T-cell (primary cell): Measurements from ENCODE around the gene YAF2. TPM values are rescaled to one million over a fixed set of nuclear protein-coding genes. Genes with fewer than 3 reads are reported as not detected.

Experiments
- ATAC-seq, 4 experiments: fragments of 200-7000 bp in 3 of 4; fragments of 150-1000 bp in 1 of 4; cut with Tn5 transposase; replicated peaks in 1 of 4; 1 replicate in 3 of 4; 2 replicates in 1 of 4; pipeline ENCODE4 v1.10.0; 2021; ENCODE audit warnings: moderate library complexity in 3 of 4, mild to moderate bottlenecking in 2 of 4, moderate number of reproducible peaks in 1 of 4
- CTCF ChIA-PET, 2 donors: fragments of 300-600 bp; sonication (Branson Sonifier 250); formaldehyde crosslinking; loops; one replicate each; lab custom pipeline; 2022; ENCODE audit warnings: antibody characterized with exemption in 2 of 2; lab: Charles Lee
- POLR2A ChIA-PET, 2 donors: fragments of 300-600 bp; sonication (Branson Sonifier 250); formaldehyde crosslinking; loops; one replicate each; lab custom pipeline; 2022; ENCODE audit warnings: antibody characterized with exemption in 2 of 2; lab: Charles Lee
- DNase-seq, 35 experiments: peaks; one replicate each; pipeline versions ENCODE4 v3.0.0 to v3.0.0-alpha.2; 2013 to 2023
- H3K27ac ChIP-seq: one replicate; pipeline ENCODE4 v1.5.1; 2013; ENCODE audit warnings: low read length
- H3K27me3 ChIP-seq, 2 experiments: replicated peaks in 1 of 2; 1 replicate in 1 of 2; 2 replicates in 1 of 2; pipeline versions ENCODE4 v1.6.1 to v1.7.0; 2013; ENCODE audit warnings: low read length in 1 of 2, mixed read lengths in 1 of 2; ENCODE audit not compliant: control insufficient read depth in 2 of 2, insufficient read depth in 2 of 2; ENCODE audit errors: extremely low read depth in 1 of 2
- H3K36me3 ChIP-seq, 2 donors: 1 replicate in 1 of 2; 2 replicates in 1 of 2; pipeline versions ENCODE4 v1.6.1 to v1.7.0; 2013; ENCODE audit warnings: low read length in 1 of 2; ENCODE audit not compliant: control insufficient read depth in 2 of 2, insufficient read depth in 1 of 2; ENCODE audit errors: extremely low read depth in 1 of 2
- H3K4me1 ChIP-seq, 2 experiments: 1 replicate in 1 of 2; 2 replicates in 1 of 2; pipeline versions ENCODE4 v1.6.1 to v1.7.0; 2013; ENCODE audit warnings: low read length in 2 of 2, mixed read lengths in 1 of 2; ENCODE audit not compliant: insufficient read depth in 2 of 2, control insufficient read depth in 1 of 2; ENCODE audit errors: extremely low read depth in 1 of 2
- H3K4me3 ChIP-seq, 2 donors: 1 replicate in 1 of 2; 2 replicates in 1 of 2; pipeline versions ENCODE4 v1.5.1 to v1.7.0; 2013; ENCODE audit warnings: mild to moderate bottlenecking in 2 of 2, low read length in 1 of 2, moderate library complexity in 1 of 2; ENCODE audit not compliant: control insufficient read depth in 1 of 2; ENCODE audit errors: extremely low read depth in 1 of 2
- H3K9me3 ChIP-seq: 2 replicates; pipeline ENCODE4 v1.7.0; 2013
- H3K27ac Mint-ChIP-seq, 2 donors: one replicate each; pipeline ENCODE4 v1.8.0; 2020 to 2021; ENCODE audit warnings: mild to moderate bottlenecking in 2 of 2, mixed read lengths in 2 of 2
- H3K27me3 Mint-ChIP-seq, 2 donors: one replicate each; pipeline ENCODE4 v1.8.0; 2021 to 2022; ENCODE audit warnings: mixed read lengths in 2 of 2
- H3K36me3 Mint-ChIP-seq: one replicate; pipeline ENCODE4 v1.8.0; 2021; ENCODE audit warnings: mixed read lengths
- H3K4me1 Mint-ChIP-seq, 3 donors: one replicate each; pipeline ENCODE4 v1.8.0; 2020 to 2022; ENCODE audit warnings: mixed read lengths in 3 of 3, mild to moderate bottlenecking in 1 of 3
- H3K4me3 Mint-ChIP-seq, 3 donors: one replicate each; pipeline ENCODE4 v1.8.0; 2020 to 2022; ENCODE audit warnings: mild to moderate bottlenecking in 3 of 3, mixed read lengths in 3 of 3, moderate library complexity in 3 of 3
- H3K9me3 Mint-ChIP-seq, 3 donors: one replicate each; pipeline ENCODE4 v1.8.0; 2020 to 2022; ENCODE audit warnings: mixed read lengths in 3 of 3
- WGBS: methylation state at CpG from one replicate; pipeline ENCODE4 v1.1.5; 2013; ENCODE audit warnings: missing lambda C conversion rate; ENCODE audit not compliant: insufficient coverage; 5-methylcytosine and 5-hydroxymethylcytosine counted together
- total RNA-seq, 35 experiments: library from RNA in 6 of 35; stranded (reverse) in 6 of 35; fragments of 120-200 nt in 1 of 35; gene quantifications; one replicate each; pipeline versions ENCODE4 v1.2.1 to v1.2.4 and lab custom pipeline; 2013 to 2026

YAF2 gene
- total RNA-seq, 5 donors from 2014 or later (not counting 1 experiment from before 2014, with no cell fraction given): 37.8 to 68.3 (median 43.6) TPM

- no peaks in the 10 kb centered on the region for H3K9me3 ChIP-seq
- Mint-ChIP-seq H3K4me3 (no peak overlapping the region), H3K36me3 (peaks cover 56% of the 10 kb centered on the region), H3K4me1 (peaks cover 16 to 19% (median 17%) of the 10 kb centered on the region in 3 donors), H3K27ac (no peak overlapping the region), H3K9me3 (no peaks in the 10 kb centered on the region), H3K27me3 (no peaks in the 10 kb centered on the region)
- no CpG with 5 or more reads among the region's 1 CpG for WGBS
- H3K27ac ChIP-seq: no peak overlapping the region
- DNase-seq (no peak), ATAC-seq (no peak)
- CTCF ChIA-PET: no interaction called here
- no peaks in the 10 kb centered on the region for H3K4me1 ChIP-seq
- no peaks in the 10 kb centered on the region for H3K27me3 ChIP-seq
- POLR2A ChIA-PET: no interaction called here
- no peak overlapping the region for H3K4me3 ChIP-seq
- peaks cover 0 to 8% of the 10 kb centered on the region in 2 donors for H3K36me3 ChIP-seq
Observed at GRCh38 chr12:42204362-42204761, 33.7 kb downstream of the YAF2 start.

GRCh38 chr12:42201063-42201462 is 37.0 kb downstream of the YAF2 start:
- no peak for DNase-seq
- no peaks in the 10 kb centered on the region for H3K9me3 Mint-ChIP-seq
- H3K27me3 Mint-ChIP-seq: no peaks in the 10 kb centered on the region
- WGBS: no CpG with 5 or more reads among the region's 2 CpGs
- ChIA-PET POLR2A (interaction anchor here in 1 of 2 donors (0.5 to 0.6 kb wide), 2 partner anchors 13 to 61 kb away, joined by 3 to 8 read pairs; no protein-coding TSS in a partner anchor), CTCF (no interaction called here)
- peaks cover 61% of the 10 kb centered on the region for H3K36me3 Mint-ChIP-seq
- Histone ChIP-seq H3K4me3 (no peak overlapping the region), H3K27me3 (no peaks in the 10 kb centered on the region), H3K27ac (no peak overlapping the region), H3K4me1 (no peaks in the 10 kb centered on the region), H3K36me3 (peaks cover 4 to 18% of the 10 kb centered on the region in 2 donors), H3K9me3 (no peaks in the 10 kb centered on the region)
- no peak overlapping the region for H3K27ac Mint-ChIP-seq
- peaks cover 12 to 15% (median 14%) of the 10 kb centered on the region in 3 donors for H3K4me1 Mint-ChIP-seq
- no peak for ATAC-seq
- H3K4me3 Mint-ChIP-seq: no peak overlapping the region

- Histone ChIP-seq H3K36me3 (peaks cover 4 to 18% of the 10 kb centered on the region in 2 donors), H3K27me3 (no peaks in the 10 kb centered on the region), H3K4me3 (no peak overlapping the region), H3K27ac (no peak overlapping the region), H3K9me3 (no peaks in the 10 kb centered on the region), H3K4me1 (no peaks in the 10 kb centered on the region)
- Mint-ChIP-seq H3K9me3 (no peaks in the 10 kb centered on the region), H3K4me3 (no peak overlapping the region), H3K27me3 (no peaks in the 10 kb centered on the region), H3K36me3 (peaks cover 63% of the 10 kb centered on the region), H3K4me1 (peaks cover 16 to 24% (median 17%) of the 10 kb centered on the region in 3 donors), H3K27ac (peak overlapping the region in 1 of 2 donors; percentile 34)
- no peak for ATAC-seq
- ChIA-PET CTCF (no interaction called here), POLR2A (interaction anchor here (0.5 to 0.7 kb wide), 3 partner anchors 37 to 273 kb away, joined by 3 to 12 read pairs (median 4); no protein-coding TSS in a partner anchor)
- no peak for DNase-seq
Observed at GRCh38 chr12:42199007-42199406, 39.0 kb downstream of the YAF2 start.

GRCh38 chr12:42196723-42197603 is 41.1 kb downstream of the YAF2 start:
- ChIA-PET POLR2A (interaction anchor here in 1 of 2 donors (0.6 kb wide), 1 partner anchor 9 kb away, joined by 5 read pairs; no protein-coding TSS in a partner anchor), CTCF (no interaction called here)
- H3K4me1 Mint-ChIP-seq: peaks cover 12 to 19% (median 14%) of the 10 kb centered on the region in 3 donors
- no peak for DNase-seq
- no peaks in the 10 kb centered on the region for H3K27me3 ChIP-seq
- H3K36me3 ChIP-seq: peaks cover 4 to 21% of the 10 kb centered on the region in 2 donors
- no peak overlapping the region for H3K4me3 ChIP-seq
- no peaks in the 10 kb centered on the region for H3K27me3 Mint-ChIP-seq
- ATAC-seq: no peak
- H3K27ac Mint-ChIP-seq: no peak overlapping the region
- H3K9me3 Mint-ChIP-seq: no peaks in the 10 kb centered on the region
- WGBS: 89% methylated on average over 3 of the region's 7 CpGs
- H3K27ac ChIP-seq: no peak overlapping the region
- no peaks in the 10 kb centered on the region for H3K9me3 ChIP-seq
- peaks cover 50% of the 10 kb centered on the region for H3K36me3 Mint-ChIP-seq
- no peaks in the 10 kb centered on the region for H3K4me1 ChIP-seq
- H3K4me3 Mint-ChIP-seq: no peak overlapping the region

- ChIA-PET POLR2A (no interaction called here), CTCF (no interaction called here)
- Histone ChIP-seq H3K27ac (no peak overlapping the region), H3K27me3 (no peaks in the 10 kb centered on the region), H3K36me3 (peaks cover 0 to 19% of the 10 kb centered on the region in 2 donors), H3K4me3 (no peak overlapping the region), H3K9me3 (no peaks in the 10 kb centered on the region), H3K4me1 (no peaks in the 10 kb centered on the region)
- Mint-ChIP-seq H3K27me3 (no peaks in the 10 kb centered on the region), H3K9me3 (no peaks in the 10 kb centered on the region), H3K36me3 (peaks cover 43% of the 10 kb centered on the region), H3K4me3 (no peak overlapping the region), H3K27ac (no peak overlapping the region), H3K4me1 (peaks cover 11 to 17% (median 17%) of the 10 kb centered on the region in 3 donors)
- DNase-seq: no peak
- 100% methylated on average over 6 of the region's 6 CpGs for WGBS
- no peak for ATAC-seq
Observed at GRCh38 chr12:42192686-42193085, 45.4 kb downstream of the YAF2 start.

- Mint-ChIP-seq H3K27me3 (no peaks in the 10 kb centered on the region), H3K27ac (no peak overlapping the region)
- CTCF ChIA-PET: no interaction called here
Observed at GRCh38 chr12:42192258-42192657, 45.8 kb downstream of the YAF2 start.

More at GRCh38 chr12:42192258-42192657, 45.8 kb downstream of the YAF2 start:
- no CpG with 5 or more reads among the region's 1 CpG for WGBS
- no peak for DNase-seq
- Mint-ChIP-seq H3K4me3 (no peak overlapping the region), H3K36me3 (peaks cover 40% of the 10 kb centered on the region), H3K9me3 (no peaks in the 10 kb centered on the region), H3K4me1 (peaks cover 11 to 17% (median 17%) of the 10 kb centered on the region in 3 donors)
- Histone ChIP-seq H3K4me3 (no peak overlapping the region), H3K4me1 (no peaks in the 10 kb centered on the region), H3K27me3 (no peaks in the 10 kb centered on the region), H3K9me3 (no peaks in the 10 kb centered on the region), H3K27ac (no peak overlapping the region), H3K36me3 (peaks cover 0 to 17% of the 10 kb centered on the region in 2 donors)
- POLR2A ChIA-PET: no interaction called here
- ATAC-seq: no peak
